ENCODE data around the gene PDE11A.

GRCh38 chr2:177992992-177993391 lies 79.6 kb downstream of the PDE11A start:
- TF ChIP-seq, protein P1, sequence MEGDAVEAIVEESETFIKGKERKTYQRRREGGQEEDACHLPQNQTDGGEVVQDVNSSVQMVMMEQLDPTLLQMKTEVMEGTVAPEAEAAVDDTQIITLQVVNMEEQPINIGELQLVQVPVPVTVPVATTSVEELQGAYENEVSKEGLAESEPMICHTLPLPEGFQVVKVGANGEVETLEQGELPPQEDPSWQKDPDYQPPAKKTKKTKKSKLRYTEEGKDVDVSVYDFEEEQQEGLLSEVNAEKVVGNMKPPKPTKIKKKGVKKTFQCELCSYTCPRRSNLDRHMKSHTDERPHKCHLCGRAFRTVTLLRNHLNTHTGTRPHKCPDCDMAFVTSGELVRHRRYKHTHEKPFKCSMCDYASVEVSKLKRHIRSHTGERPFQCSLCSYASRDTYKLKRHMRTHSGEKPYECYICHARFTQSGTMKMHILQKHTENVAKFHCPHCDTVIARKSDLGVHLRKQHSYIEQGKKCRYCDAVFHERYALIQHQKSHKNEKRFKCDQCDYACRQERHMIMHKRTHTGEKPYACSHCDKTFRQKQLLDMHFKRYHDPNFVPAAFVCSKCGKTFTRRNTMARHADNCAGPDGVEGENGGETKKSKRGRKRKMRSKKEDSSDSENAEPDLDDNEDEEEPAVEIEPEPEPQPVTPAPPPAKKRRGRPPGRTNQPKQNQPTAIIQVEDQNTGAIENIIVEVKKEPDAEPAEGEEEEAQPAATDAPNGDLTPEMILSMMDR (IDR thresholded peaks at IDR 0.05; ENCODE audit: borderline replicate concordance, extremely low read depth, low read length, poor library complexity, severe bottlenecking): no peak
- no peak for TF ChIP-seq EZH2 (IDR thresholded peaks at IDR 0.05; ENCODE audit: borderline replicate concordance, low read depth, low read length, severe bottlenecking)

All from DND-41 (cell line).